NCI-H524 (cell line): Measurements from ENCODE around the gene SLC33A1.
A peak's percentile ranks its signal among the peaks of the same experiment; 100 is the strongest.
"Not testable (repeated sequence)": the region's sequence is repeated elsewhere in the genome, so short reads cannot be mapped to it uniquely, and the experiment has no call there.

Source experiments
- DNase-seq, 2 experiments: peaks; one replicate each; lab custom pipeline; 2025; lab: John Stamatoyannopoulos, UW

Gene SLC33A1

GRCh38 chr3:155854141-155854940, at the start of gene SLC33A1:
Gene SLC33A1, minus strand, starts transcription at chr3:155854427. Its CDS starts 430 bp downstream, at chr3:155853997.
- peak; percentile 99 to 100 for DNase-seq

GRCh38 chr3:155895379-155895900, 41.2 kb upstream of the SLC33A1 start:
- peak in 1 of 2 experiments; percentile 14 for DNase-seq

GRCh38 chr3:155891321-155891720, 37.1 kb upstream of the SLC33A1 start:
- DNase-seq: no peak

- DNase-seq: no peak
Observed at GRCh38 chr3:155890671-155891190, 36.5 kb upstream of the SLC33A1 start.

- no peak for DNase-seq
Observed at GRCh38 chr3:155889952-155890351, 35.7 kb upstream of the SLC33A1 start.

GRCh38 chr3:155889212-155889611, 35.0 kb upstream of the SLC33A1 start:
- no peak for DNase-seq

- no peak for DNase-seq
Observed at GRCh38 chr3:155886915-155887314, 32.7 kb upstream of the SLC33A1 start.

GRCh38 chr3:155886348-155886747, 32.1 kb upstream of the SLC33A1 start:
- not testable (repeated sequence) for DNase-seq

- no peak for DNase-seq
Observed at GRCh38 chr3:155885292-155885691, 31.1 kb upstream of the SLC33A1 start.

- DNase-seq: no peak
Observed at GRCh38 chr3:155884292-155884691, 30.1 kb upstream of the SLC33A1 start.

- DNase-seq: no peak
Observed at GRCh38 chr3:155880286-155880685, 26.1 kb upstream of the SLC33A1 start.

GRCh38 chr3:155876503-155876902, 22.3 kb upstream of the SLC33A1 start:
- peak; percentile 47 to 66 for DNase-seq

- peak; percentile 47 to 72 for DNase-seq
Observed at GRCh38 chr3:155876037-155876436, 21.8 kb upstream of the SLC33A1 start.

GRCh38 chr3:155872904-155873646, 18.8 kb upstream of the SLC33A1 start:
- no peak for DNase-seq

- DNase-seq: peak in 1 of 2 experiments; percentile 55
Observed at GRCh38 chr3:155871746-155872158, 17.5 kb upstream of the SLC33A1 start.

GRCh38 chr3:155870945-155871745, 16.9 kb upstream of the SLC33A1 start:
- DNase-seq: peak in 1 of 2 experiments; percentile 55

- DNase-seq: peak; percentile 94 to 97
Observed at GRCh38 chr3:155870133-155870944, 16.1 kb upstream of the SLC33A1 start, which contains the start of gene GMPS. Gene GMPS, plus strand, starts transcription at chr3:155870650. Its CDS starts 221 bp downstream, at chr3:155870871.

- DNase-seq: no peak
Observed at GRCh38 chr3:155869691-155870090, 15.5 kb upstream of the SLC33A1 start.

- DNase-seq: no peak
Observed at GRCh38 chr3:155863072-155863784, 9.0 kb upstream of the SLC33A1 start.
